SIG-M5 (cell line): ENCODE measurements around the gene ZBP1.

ENCODE experiments used
- DNase-seq: peaks from one replicate; lab custom pipeline; 2025; lab: John Stamatoyannopoulos, UW

The ZBP1 gene

GRCh38 chr20:57598060-57598459, 22.2 kb downstream of the ZBP1 start:
- DNase-seq = no peak

- no peak for DNase-seq
Observed at GRCh38 chr20:57596998-57597939, 23.0 kb downstream of the ZBP1 start.

- DNase-seq = no peak
Observed at GRCh38 chr20:57596358-57596757, 23.9 kb downstream of the ZBP1 start.

- DNase-seq = no peak
Observed at GRCh38 chr20:57595041-57596030, 24.9 kb downstream of the ZBP1 start.

GRCh38 chr20:57594092-57594951, 25.9 kb downstream of the ZBP1 start:
- no peak for DNase-seq

GRCh38 chr20:57593134-57593886, 26.9 kb downstream of the ZBP1 start:
- DNase-seq = no peak

GRCh38 chr20:57592263-57593092, 27.7 kb downstream of the ZBP1 start:
- DNase-seq = no peak

- no peak for DNase-seq
Observed at GRCh38 chr20:57591289-57592229, 28.7 kb downstream of the ZBP1 start.

- no peak for DNase-seq
Observed at GRCh38 chr20:57590485-57591288, 29.5 kb downstream of the ZBP1 start.

- DNase-seq = no peak
Observed at GRCh38 chr20:57589728-57590484, 30.3 kb downstream of the ZBP1 start.

GRCh38 chr20:57589123-57589727, 31.0 kb downstream of the ZBP1 start:
- DNase-seq = no peak

- DNase-seq = no peak
Observed at GRCh38 chr20:57588596-57588995, 31.6 kb downstream of the ZBP1 start.

- DNase-seq = no peak
Observed at GRCh38 chr20:57587989-57588377, 32.2 kb downstream of the ZBP1 start.

- DNase-seq = no peak
Observed at GRCh38 chr20:57587278-57587988, 32.8 kb downstream of the ZBP1 start.

- DNase-seq = no peak
Observed at GRCh38 chr20:57586943-57587277, 33.3 kb downstream of the ZBP1 start.

- DNase-seq = no peak
Observed at GRCh38 chr20:57586370-57586793, 33.8 kb downstream of the ZBP1 start.
